Erythroblast (primary cell): ENCODE data around the gene CACNG5.

Experiments
- GATA1 ChIP-seq: IDR thresholded peaks from 2 replicates; pipeline ENCODE4 v1.6.1; 2011; ENCODE audit warnings: low read depth, mild to moderate bottlenecking, control low read depth, low read length, moderate library complexity
- POLR2A ChIP-seq: IDR thresholded peaks from 2 replicates; pipeline ENCODE4 v1.6.1; 2011; ENCODE audit warnings: mild to moderate bottlenecking, low read length

GRCh38 chr17:66836063-66837005 is 1.4 kb downstream of the CACNG5 start:
- no peak for TF ChIP-seq POLR2A
- TF ChIP-seq GATA1 = no peak
